ENCODE data around the gene CFAP126. TPM values are rescaled to one million over a fixed set of nuclear protein-coding genes. Genes with fewer than 3 reads are reported as not detected.

CFAP126 gene
- total RNA-seq, 1 experiment from 2014 or later: 1.5 TPM

GRCh38 chr1:161350671-161351070 is 17.0 kb downstream of the CFAP126 start:
- H3K27ac ChIP-seq: no peak overlapping the region
- DNase-seq: no peak
- H3K9me3 ChIP-seq (ENCODE audit: insufficient read depth, low read depth): no peaks in the 10 kb centered on the region
- 0 out of 2 replicates have a peak, but pooled peaks cover 4% of the 10 kb centered on the region for H4K20me1 ChIP-seq (ENCODE audit: insufficient read depth)
- H3K79me2 ChIP-seq (ENCODE audit: low read depth): no peaks in the 10 kb centered on the region
- H3K9me2 ChIP-seq (ENCODE audit: insufficient read depth): no peaks in the 10 kb centered on the region
- peaks cover 12% of the 10 kb centered on the region for H3K36me3 ChIP-seq (ENCODE audit: low read depth)
- no TSS peak for BruUV-seq (replicated peaks)
- intact Hi-C loops (cut with micrococcal nuclease; ENCODE audit: unreplicated experiment): no loop called here
- H3K4me1 ChIP-seq (replicated peaks; ENCODE audit: insufficient read depth): no peaks in the 10 kb centered on the region
- TF ChIP-seq EZH2 (IDR thresholded peaks at IDR 0.05; ENCODE audit: low read depth) (no peak), CTCF (conservative IDR thresholded peaks at IDR 0.05) (no peak)
- no peak overlapping the region for H3K4me3 ChIP-seq
- no peak overlapping the region for H3K4me2 ChIP-seq
- H2AFZ ChIP-seq: no peak overlapping the region
- ChIA-PET CTCF (no interaction called here), POLR2A (ENCODE audit: unreplicated experiment) (no interaction called here)
- no peaks in the 10 kb centered on the region for H3K27me3 ChIP-seq (ENCODE audit: insufficient read depth, low read depth)
- H3F3A ChIP-seq (ENCODE audit: insufficient read depth, low read depth): no peaks in the 10 kb centered on the region

DNA sequence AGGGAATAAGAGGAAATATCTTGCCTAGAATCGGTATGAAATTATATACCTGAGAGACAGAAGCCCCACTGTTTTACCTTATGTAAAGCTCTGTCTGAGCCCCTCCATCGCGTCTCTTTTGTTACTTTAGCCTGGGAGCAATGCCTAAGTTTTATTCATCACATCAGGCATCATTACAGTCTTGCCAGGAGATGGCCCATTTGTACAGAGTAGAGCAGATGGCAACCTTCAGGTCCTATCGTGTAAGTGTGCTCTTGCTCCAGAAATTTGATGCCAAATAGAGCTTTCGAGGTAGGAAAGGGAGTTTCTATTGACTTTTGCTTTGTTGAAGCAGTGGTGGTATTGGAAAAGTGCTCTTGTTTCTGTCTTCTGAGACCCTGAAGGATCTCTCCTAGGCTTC is 24.9 kb downstream of the CFAP126 start:
- H2AFZ ChIP-seq: no peak overlapping the region
- no peaks in the 10 kb centered on the region for H3K9me2 ChIP-seq (ENCODE audit: insufficient read depth)
- BruUV-seq (replicated peaks): no TSS peak

GRCh38 chr1:161342177-161342576 is 25.5 kb downstream of the CFAP126 start:
- H3K36me3 ChIP-seq (ENCODE audit: low read depth): no peaks in the 10 kb centered on the region
- 0 out of 2 replicates have a peak, but pooled peaks cover 3% of the 10 kb centered on the region for H4K20me1 ChIP-seq (ENCODE audit: insufficient read depth)
- CTCF ChIA-PET: no interaction called here
- no peak for TF ChIP-seq CTCF (conservative IDR thresholded peaks at IDR 0.05)
- no peak for TF ChIP-seq EZH2 (IDR thresholded peaks at IDR 0.05; ENCODE audit: low read depth)
- no peaks in the 10 kb centered on the region for H3K27me3 ChIP-seq (ENCODE audit: insufficient read depth, low read depth)
- H2AFZ ChIP-seq: no peak overlapping the region
- H3F3A ChIP-seq (ENCODE audit: insufficient read depth, low read depth): no peaks in the 10 kb centered on the region
- no peak overlapping the region for H3K27ac ChIP-seq
- intact Hi-C loops (cut with micrococcal nuclease; ENCODE audit: unreplicated experiment): no loop called here
- H3K9me3 ChIP-seq (ENCODE audit: insufficient read depth, low read depth): no peaks in the 10 kb centered on the region
- H3K4me2 ChIP-seq: no peak overlapping the region
- POLR2A ChIA-PET (ENCODE audit: unreplicated experiment): no interaction called here
- no peaks in the 10 kb centered on the region for H3K79me2 ChIP-seq (ENCODE audit: low read depth)
- H3K9me2 ChIP-seq (ENCODE audit: insufficient read depth): no peaks in the 10 kb centered on the region
- H3K4me1 ChIP-seq (replicated peaks; ENCODE audit: insufficient read depth): no peaks in the 10 kb centered on the region
- no peak for DNase-seq
- no TSS peak for BruUV-seq (replicated peaks)
- no peak overlapping the region for H3K4me3 ChIP-seq

More for the DNA sequence above, 24.9 kb downstream of the CFAP126 start:
- Histone ChIP-seq H4K20me1 (ENCODE audit: insufficient read depth) (no peaks in the 10 kb centered on the region), H3K79me2 (ENCODE audit: low read depth) (no peaks in the 10 kb centered on the region), H3K27me3 (ENCODE audit: insufficient read depth, low read depth) (no peaks in the 10 kb centered on the region), H3K4me3 (no peak overlapping the region), H3K9me3 (ENCODE audit: insufficient read depth, low read depth) (no peaks in the 10 kb centered on the region), H3K36me3 (ENCODE audit: low read depth) (no peaks in the 10 kb centered on the region), H3K4me2 (no peak overlapping the region), H3F3A (ENCODE audit: insufficient read depth, low read depth) (no peaks in the 10 kb centered on the region), H3K27ac (no peak overlapping the region), H3K4me1 (replicated peaks; ENCODE audit: insufficient read depth) (no peaks in the 10 kb centered on the region)
- no peak for DNase-seq
- TF ChIP-seq EZH2 (IDR thresholded peaks at IDR 0.05; ENCODE audit: low read depth): no peak
- no peak for TF ChIP-seq CTCF (conservative IDR thresholded peaks at IDR 0.05)
- ChIA-PET POLR2A (ENCODE audit: unreplicated experiment) (no interaction called here), CTCF (no interaction called here)
- intact Hi-C loops (cut with micrococcal nuclease; ENCODE audit: unreplicated experiment): no loop called here

Measured in PC-9 (cell line).